Activated CD8-positive, alpha-beta T cell treated with anti-CD3 and anti-CD28 coated beads for 36 hours (primary cell): Measurements from ENCODE around the gene ITGB5. TPM values are rescaled to one million over a fixed set of nuclear protein-coding genes. Genes with fewer than 3 reads are reported as not detected.

Source experiments
- ATAC-seq: fragments of 200-7000 bp; cut with Tn5 transposase; one replicate; pipeline ENCODE4 v1.10.0; 2021; ENCODE audit warnings: mild to moderate bottlenecking, moderate library complexity
- CTCF ChIA-PET: fragments of 350-600 bp; sonication (Branson Sonifier 250); formaldehyde crosslinking; loops from one replicate; lab custom pipeline; 2021; ENCODE audit warnings: antibody characterized with exemption; lab: Charles Lee
- POLR2A ChIA-PET: fragments of 350-600 bp; sonication (Branson Sonifier 250); formaldehyde crosslinking; loops from one replicate; lab custom pipeline; 2021; ENCODE audit warnings: antibody characterized with exemption; lab: Charles Lee
- DNase-seq: peaks from one replicate; pipeline ENCODE4 v3.0.0-alpha.2; 2020
- H3K27ac Mint-ChIP-seq: one replicate; pipeline ENCODE4 v1.8.0; 2021; ENCODE audit warnings: mild to moderate bottlenecking, mixed read lengths
- H3K27me3 Mint-ChIP-seq: one replicate; pipeline ENCODE4 v1.8.0; 2021; ENCODE audit warnings: mixed read lengths
- H3K36me3 Mint-ChIP-seq: one replicate; pipeline ENCODE4 v1.8.0; 2021; ENCODE audit warnings: low read depth, mixed read lengths
- H3K4me1 Mint-ChIP-seq: one replicate; pipeline ENCODE4 v1.8.0; 2021; ENCODE audit warnings: low read depth, mixed read lengths
- H3K4me3 Mint-ChIP-seq: one replicate; pipeline ENCODE4 v1.8.0; 2021; ENCODE audit warnings: mild to moderate bottlenecking, moderate library complexity, mixed read lengths
- H3K9me3 Mint-ChIP-seq: one replicate; pipeline ENCODE4 v1.8.0; 2021; ENCODE audit warnings: mixed read lengths
- intact Hi-C: fragments of 100-400 bp; cut with micrococcal nuclease; formaldehyde crosslinking; loops from one replicate; pipeline ENCODE4 v1.10.0; 2022
- total RNA-seq, 2 experiments: library from RNA; stranded (reverse); gene quantifications; one replicate each; pipeline ENCODE4 v1.2.3, GENCODE V29; 2021
- TF ChIP-seq, protein P1 (sequence below): fragments of 200-600 bp; IDR thresholded peaks from one replicate; pipeline ENCODE4 v1.8.0; 2022; ENCODE audit warnings: antibody characterized with exemption, mild to moderate bottlenecking

Gene ITGB5
- total RNA-seq, 2 experiments from 2014 or later = 0.41 to 1.1 TPM

DNA sequence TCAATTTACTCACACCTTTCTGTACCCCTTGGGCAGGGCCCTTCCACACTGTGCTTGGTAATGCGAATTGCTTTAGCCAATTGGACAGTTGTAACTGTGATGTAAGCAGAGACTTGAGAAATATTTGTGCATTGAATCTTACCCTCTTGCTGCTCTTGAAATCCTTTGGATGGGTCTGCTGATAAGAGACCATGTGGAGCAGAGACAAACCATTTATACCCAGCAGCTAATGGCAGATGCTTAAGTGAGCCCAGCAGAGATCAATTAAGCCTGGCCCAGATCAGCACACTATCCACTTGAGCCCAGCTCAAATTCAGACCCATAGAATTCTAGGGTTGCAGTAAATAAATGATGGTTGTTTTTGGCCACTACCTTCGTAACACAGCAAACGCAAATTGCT, 28.1 kb upstream of the ITGB5 start:
- ATAC-seq (no peak), DNase-seq (no peak)
- Mint-ChIP-seq H3K27ac (no peak overlapping the region), H3K27me3 (peaks cover 7% of the 10 kb centered on the region), H3K4me3 (no peak overlapping the region), H3K9me3 (no peaks in the 10 kb centered on the region), H3K4me1 (no peaks in the 10 kb centered on the region), H3K36me3 (no peaks in the 10 kb centered on the region)
- intact Hi-C loops = no loop called here
- TF ChIP-seq, protein P1, sequence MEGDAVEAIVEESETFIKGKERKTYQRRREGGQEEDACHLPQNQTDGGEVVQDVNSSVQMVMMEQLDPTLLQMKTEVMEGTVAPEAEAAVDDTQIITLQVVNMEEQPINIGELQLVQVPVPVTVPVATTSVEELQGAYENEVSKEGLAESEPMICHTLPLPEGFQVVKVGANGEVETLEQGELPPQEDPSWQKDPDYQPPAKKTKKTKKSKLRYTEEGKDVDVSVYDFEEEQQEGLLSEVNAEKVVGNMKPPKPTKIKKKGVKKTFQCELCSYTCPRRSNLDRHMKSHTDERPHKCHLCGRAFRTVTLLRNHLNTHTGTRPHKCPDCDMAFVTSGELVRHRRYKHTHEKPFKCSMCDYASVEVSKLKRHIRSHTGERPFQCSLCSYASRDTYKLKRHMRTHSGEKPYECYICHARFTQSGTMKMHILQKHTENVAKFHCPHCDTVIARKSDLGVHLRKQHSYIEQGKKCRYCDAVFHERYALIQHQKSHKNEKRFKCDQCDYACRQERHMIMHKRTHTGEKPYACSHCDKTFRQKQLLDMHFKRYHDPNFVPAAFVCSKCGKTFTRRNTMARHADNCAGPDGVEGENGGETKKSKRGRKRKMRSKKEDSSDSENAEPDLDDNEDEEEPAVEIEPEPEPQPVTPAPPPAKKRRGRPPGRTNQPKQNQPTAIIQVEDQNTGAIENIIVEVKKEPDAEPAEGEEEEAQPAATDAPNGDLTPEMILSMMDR = no peak
- ChIA-PET POLR2A (no interaction called here), CTCF (interaction anchor here (0.9 to 1.7 kb wide), 2 partner anchors 14 to 155 kb away, joined by 3 to 8 read pairs; no protein-coding TSS in a partner anchor)

DNA sequence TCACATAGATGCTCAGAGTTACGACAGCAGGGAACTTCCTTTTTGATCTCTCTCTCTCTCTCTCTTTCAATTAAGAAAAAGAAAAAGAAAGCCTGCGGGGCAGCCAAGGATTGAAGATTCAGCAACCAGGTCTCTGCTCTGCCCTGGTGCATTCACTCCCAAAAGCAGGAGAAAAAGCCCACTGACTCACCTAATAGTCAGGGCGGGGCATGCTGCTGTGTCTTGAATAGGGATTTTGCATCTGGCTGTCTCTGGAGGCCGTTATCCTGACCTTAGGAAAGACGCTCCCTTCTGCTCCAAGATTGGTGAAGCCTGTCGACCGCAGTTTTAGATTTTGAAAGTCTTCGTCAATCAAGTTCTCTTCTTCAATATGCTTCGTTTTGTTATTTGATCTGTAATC, 20.8 kb upstream of the ITGB5 start:
- H3K27me3 Mint-ChIP-seq = peaks cover 5% of the 10 kb centered on the region
- POLR2A ChIA-PET = no interaction called here
- H3K9me3 Mint-ChIP-seq = no peaks in the 10 kb centered on the region
- CTCF ChIA-PET = interaction anchor here (7.3 kb wide), 1 partner anchor 147 kb away, joined by 231 read pairs; no protein-coding TSS in a partner anchor
- no peak overlapping the region for H3K27ac Mint-ChIP-seq
- TF ChIP-seq, protein P1 = no peak
- no peaks in the 10 kb centered on the region for H3K4me1 Mint-ChIP-seq
- intact Hi-C loops = no loop called here
- no peak for ATAC-seq
- H3K4me3 Mint-ChIP-seq = no peak overlapping the region
- no peaks in the 10 kb centered on the region for H3K36me3 Mint-ChIP-seq
- no peak for DNase-seq

DNA sequence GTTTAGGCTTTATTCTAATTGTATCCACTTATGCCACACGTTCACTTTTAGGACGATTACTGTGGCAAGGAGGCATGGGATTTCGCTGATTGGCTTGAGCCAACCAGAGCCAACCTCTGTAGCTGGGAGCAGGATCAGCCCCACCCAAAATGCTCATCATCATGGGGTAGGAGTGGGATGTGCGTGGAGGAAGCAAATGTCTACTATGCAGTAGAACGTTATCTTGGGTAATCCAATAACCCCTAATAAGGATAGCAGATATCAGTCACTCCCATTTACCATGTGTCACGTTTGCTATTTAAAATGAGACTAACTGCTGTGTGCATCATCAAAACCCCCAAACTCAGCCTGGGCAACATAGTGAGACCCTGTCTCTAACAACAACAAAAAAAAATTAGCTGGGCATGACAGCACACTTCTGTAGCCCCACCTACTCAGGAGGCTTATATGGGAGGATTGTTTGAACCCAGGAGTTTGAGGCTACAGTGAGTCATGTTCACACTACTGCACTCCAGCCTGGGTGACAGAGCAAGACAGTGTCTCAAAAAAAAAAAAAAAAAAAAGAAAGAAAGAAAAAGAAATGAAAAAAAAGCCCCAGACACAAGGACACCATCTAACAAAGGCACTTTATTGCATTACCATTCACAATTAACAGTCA, 17.8 kb upstream of the ITGB5 start:
- Mint-ChIP-seq H3K27ac (no peak overlapping the region), H3K27me3 (peaks cover 5% of the 10 kb centered on the region), H3K9me3 (no peaks in the 10 kb centered on the region), H3K36me3 (no peaks in the 10 kb centered on the region), H3K4me1 (peaks cover 4% of the 10 kb centered on the region), H3K4me3 (no peak overlapping the region)
- ChIA-PET POLR2A (no interaction called here), CTCF (interaction anchor here (1.3 to 7.3 kb wide), 2 partner anchors 144 to 680 kb away, joined by 3 to 231 read pairs; no protein-coding TSS in a partner anchor)
- intact Hi-C loops = no loop called here
- ATAC-seq (no peak), DNase-seq (no peak)
- TF ChIP-seq, protein P1 = no peak

DNA sequence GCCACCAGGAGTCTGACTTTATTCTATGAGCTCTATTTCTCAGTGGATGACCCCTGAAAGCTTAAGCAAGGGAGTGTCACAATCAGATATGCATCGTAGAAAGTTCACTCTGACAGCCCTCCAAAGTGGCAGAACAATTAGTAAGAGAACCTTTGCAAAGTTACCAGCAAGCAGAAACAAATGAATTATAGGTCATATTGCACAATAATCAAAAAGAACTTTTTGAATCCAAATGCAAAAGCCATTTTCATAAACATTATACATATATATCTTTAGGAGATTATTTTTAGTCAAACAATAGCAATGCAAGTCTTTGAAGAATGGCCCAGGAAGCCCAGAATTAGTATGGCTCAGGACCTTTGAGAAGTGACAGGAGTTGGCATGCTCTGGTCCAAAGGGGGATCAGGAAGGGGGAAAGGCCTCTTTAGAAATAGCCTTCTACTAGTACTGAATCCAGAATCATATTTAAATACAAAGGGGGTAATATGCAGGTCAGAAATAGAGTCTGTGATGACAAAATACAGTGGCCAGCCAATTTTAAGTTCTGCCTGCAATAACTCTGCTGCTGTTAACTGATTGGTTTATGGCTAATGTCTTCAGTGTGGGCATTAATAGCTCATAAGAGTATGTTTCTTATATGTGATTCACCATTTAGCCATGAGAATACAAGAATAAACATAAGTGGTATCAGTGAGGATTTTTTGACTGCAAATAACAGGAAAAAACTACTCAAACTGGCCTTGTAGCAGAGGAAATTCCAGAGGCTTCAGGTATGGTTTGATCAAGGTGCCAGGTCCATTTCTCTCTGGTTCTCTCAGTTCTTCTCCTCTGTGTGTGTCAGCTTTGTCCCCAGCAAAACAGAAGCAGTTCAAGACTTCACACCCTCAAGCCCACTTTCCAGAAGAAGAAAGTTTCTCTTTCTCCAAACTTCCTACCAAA, 17.0 kb upstream of the ITGB5 start:
- no peak for DNase-seq
- intact Hi-C loops = no loop called here

More for the DNA sequence above, 17.0 kb upstream of the ITGB5 start:
- ChIA-PET POLR2A (no interaction called here), CTCF (interaction anchor here (7.3 kb wide), 1 partner anchor 143 kb away, joined by 231 read pairs; no protein-coding TSS in a partner anchor)
- Mint-ChIP-seq H3K4me3 (no peak overlapping the region), H3K27me3 (peaks cover 5% of the 10 kb centered on the region), H3K4me1 (peaks cover 4% of the 10 kb centered on the region), H3K27ac (no peak overlapping the region), H3K9me3 (no peaks in the 10 kb centered on the region), H3K36me3 (no peaks in the 10 kb centered on the region)
- ATAC-seq = no peak
- TF ChIP-seq, protein P1 = no peak
